Occipital lobe (tissue), 2 donors: ENCODE measurements around the gene GRAMD4. TPM values are rescaled to one million over a fixed set of nuclear protein-coding genes. Genes with fewer than 3 reads are reported as not detected.

ENCODE experiments used
- DNase-seq: peaks from one replicate; lab custom pipeline; 2025; lab: John Stamatoyannopoulos, UW
- total RNA-seq: library from RNA; depleted of rRNA; stranded (reverse); fragments of >200 nt; gene quantifications from one replicate; pipeline ENCODE4 v1.2.3, GENCODE V29; 2014

GRAMD4 gene, protein sequence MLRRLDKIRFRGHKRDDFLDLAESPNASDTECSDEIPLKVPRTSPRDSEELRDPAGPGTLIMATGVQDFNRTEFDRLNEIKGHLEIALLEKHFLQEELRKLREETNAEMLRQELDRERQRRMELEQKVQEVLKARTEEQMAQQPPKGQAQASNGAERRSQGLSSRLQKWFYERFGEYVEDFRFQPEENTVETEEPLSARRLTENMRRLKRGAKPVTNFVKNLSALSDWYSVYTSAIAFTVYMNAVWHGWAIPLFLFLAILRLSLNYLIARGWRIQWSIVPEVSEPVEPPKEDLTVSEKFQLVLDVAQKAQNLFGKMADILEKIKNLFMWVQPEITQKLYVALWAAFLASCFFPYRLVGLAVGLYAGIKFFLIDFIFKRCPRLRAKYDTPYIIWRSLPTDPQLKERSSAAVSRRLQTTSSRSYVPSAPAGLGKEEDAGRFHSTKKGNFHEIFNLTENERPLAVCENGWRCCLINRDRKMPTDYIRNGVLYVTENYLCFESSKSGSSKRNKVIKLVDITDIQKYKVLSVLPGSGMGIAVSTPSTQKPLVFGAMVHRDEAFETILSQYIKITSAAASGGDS
- total RNA-seq: 55.8 TPM

GRCh38 chr22:46619830-46620501 is at the start of gene GRAMD4:
Gene GRAMD4 (plus strand): TSS chr22:46620386. CDS start chr22:46626800, 6,414 bp downstream.
- peak; percentile 42 for DNase-seq

DNA sequence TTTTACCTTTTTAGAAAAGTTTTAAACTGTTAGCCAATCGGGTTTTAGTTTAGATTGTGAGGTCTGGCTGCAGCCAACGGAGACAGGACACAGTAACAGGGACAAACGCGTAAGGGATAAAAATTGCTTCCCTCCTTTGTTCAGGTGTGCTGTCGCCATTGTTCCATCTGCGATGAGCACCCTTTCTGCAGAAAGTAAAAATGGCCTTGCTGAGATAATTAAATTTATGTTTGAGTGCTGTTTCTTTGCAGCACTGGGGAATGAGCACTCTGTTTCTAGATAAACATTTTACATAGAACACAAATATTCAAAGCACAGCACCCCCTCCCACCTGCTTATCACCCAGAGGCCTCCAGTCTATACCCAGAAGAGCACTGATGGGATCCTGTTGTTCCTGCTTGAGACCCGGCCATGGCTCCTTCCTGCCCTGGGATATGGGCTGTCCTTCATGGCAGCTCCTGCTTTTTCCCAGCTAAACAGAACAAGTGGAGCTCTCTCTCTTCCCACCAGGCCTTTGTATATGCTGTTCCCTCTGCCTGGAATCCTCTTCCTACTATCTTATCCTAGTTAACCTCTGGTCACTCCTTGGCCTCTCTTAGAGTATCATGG is 48.4 kb upstream of the GRAMD4 start:
- no peak for DNase-seq

DNA sequence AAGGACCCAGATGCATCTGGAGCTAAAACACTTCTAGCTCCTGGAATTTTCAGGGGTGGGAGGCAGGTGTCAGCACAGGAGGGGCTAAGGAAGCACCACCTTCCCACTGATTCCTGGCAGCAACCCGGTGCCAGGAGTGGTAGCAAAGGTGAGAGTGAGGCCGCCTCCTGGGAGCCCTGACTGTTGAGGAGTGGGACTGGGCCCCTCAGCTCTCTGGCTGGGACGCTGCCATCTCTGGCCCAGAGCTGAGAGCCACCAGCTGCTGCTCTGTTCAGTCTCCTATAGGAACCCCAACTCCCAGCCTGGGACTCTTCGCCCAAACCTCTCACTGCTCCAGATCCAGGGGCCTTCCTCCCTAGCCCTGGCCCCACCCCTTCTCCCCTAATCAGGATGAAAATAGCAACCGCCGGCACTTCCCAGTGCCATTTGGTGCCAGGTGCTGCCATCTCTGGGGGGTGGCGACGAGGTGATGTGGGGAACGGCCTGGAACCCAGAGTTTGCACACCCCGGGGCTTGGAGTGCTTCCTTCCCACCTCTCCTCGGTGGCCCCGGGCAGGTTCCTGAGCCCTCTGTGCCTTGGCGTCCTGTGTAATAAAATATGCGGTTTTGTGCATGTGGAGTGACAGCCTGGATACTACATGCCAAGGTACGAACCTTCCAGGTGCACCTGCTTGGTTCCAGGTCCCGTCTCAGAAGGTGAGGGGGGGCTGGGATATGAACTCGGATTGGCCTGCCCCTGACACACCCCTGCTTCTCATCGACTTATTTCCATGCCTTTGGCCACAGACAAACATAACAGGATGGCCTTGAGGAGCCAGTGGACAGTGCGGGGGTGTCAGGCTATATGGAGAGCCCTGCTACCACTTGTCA is 47.0 kb upstream of the GRAMD4 start:
- DNase-seq: no peak

DNA sequence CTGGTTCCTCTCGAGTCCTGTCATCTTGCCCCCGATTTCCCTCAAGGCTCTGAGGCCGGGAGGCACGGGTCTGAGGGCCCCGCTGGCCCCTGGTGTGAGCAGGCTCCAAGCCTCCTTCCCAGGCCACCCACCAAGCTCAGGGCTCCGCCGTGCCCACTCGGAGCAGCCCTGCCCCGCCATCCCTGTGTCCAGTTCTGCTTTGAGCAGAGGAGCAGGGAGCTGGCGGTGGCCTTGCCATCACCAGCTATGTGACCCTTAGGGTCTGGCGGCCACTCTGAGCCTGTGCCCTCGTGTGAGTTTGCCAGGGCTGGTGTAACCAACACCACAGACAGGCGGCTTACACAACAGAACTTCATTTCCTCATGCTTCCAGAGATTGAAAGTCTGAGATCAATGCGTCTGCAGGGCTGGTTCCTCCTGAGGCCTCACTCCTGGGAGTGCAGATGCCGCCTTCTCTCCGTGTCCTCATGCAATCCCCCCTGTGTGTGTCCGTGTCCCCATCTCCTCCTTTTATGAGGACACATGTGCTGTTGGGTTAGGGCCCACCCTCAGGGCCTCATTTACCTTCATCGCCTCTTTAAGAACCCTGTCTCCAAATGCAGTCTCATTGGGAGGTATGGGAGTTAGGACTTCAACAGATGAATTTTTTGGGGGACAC is 46.3 kb upstream of the GRAMD4 start:
- no peak for DNase-seq

GRCh38 chr22:46574438-46574992 is 45.7 kb upstream of the GRAMD4 start:
- DNase-seq: no peak

DNA sequence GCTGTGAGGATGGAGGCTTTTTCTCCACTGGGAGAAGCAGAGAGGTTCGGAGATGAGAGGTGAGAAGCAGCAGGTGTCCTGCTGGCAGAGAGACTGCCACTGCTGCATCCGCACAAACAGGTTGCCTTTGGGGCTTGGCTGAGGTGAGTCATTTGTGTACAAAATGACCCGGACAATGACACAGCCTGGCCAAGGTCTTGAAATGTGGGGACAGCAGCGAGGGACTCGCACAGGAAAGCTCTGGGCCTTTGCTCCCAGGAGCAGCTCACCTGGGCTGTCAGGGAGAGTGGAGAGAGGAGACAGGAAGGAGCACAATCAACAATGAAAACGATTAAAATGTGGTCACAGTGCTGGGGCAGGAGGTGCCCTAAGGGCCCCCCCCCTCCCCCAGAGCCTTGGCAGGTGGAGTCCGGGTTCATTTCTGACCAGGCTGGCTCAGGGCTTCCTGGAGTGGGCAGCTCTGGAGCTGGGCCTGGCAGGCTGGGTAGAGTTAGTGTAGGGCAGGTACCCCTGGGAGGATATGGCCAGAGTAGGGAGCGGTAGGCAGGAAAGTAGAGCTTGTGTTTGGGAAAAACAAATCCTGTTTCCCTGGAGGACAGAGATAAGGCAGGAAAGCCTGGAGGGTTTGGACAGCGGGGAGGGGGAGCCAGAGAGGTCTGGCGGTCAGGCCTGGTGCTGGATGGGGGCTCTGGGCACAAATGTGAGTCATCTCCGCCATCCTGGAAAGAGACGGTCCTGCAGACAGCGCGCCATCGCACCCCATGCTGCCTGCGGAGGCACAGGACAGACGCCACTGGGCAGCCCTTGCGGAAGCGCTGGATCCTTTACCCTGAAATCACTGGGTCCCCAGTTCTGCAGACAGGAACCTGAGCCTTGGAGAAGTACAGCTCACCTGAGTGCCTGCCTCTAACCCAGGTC is 44.9 kb upstream of the GRAMD4 start:
- DNase-seq: no peak

GRCh38 chr22:46575911-46576555 is 44.2 kb upstream of the GRAMD4 start:
- DNase-seq: no peak

GRCh38 chr22:46576556-46577367 is 43.4 kb upstream of the GRAMD4 start:
- DNase-seq: peak; percentile 66

DNA sequence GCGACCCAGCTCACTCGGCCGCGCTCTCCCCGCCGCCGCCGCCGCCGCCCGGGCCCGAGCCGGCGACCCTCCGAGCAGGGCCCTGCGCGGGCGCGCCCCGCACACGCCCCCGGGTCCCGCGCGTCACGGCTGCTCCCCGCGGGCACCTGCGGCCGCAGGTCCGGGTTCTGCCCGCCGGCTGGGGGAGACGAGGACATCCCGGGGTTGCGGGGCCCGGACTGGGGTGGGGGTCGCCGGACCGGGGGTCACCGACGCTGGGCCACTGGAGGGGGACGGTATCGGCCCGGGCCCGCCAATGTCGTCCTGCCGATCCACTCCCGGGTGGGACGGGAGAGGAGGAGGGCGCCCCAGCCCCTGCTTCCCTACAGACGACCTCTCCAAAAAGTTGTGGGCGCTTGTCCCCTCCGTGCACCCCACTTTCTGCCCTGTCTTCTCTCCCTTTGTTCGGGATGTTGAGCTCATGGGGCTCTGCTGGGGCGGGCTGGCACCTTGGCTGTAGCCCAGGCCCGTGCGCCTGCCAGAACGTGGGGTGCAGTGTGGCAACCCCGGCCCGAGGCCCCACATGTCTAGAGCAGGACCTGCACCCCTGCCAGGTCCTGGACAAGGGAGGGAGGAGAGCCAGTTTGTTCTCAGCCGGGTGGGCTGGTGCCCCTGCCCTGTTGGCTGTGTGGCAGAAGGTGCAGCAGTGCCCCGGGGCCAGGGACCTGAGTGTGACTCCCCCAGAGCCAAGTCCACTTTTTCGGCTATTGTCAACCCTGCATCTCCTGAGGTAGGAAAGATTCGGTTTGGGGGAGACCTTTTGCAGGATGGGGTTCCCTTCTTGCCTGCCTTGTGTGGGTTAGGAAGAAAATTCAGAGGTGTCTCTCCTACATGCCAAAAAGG is 42.6 kb upstream of the GRAMD4 start:
- no peak for DNase-seq

GRCh38 chr22:46578251-46578823 is 41.8 kb upstream of the GRAMD4 start:
- DNase-seq: no peak

GRCh38 chr22:46578824-46579561 is 41.2 kb upstream of the GRAMD4 start:
- no peak for DNase-seq

DNA sequence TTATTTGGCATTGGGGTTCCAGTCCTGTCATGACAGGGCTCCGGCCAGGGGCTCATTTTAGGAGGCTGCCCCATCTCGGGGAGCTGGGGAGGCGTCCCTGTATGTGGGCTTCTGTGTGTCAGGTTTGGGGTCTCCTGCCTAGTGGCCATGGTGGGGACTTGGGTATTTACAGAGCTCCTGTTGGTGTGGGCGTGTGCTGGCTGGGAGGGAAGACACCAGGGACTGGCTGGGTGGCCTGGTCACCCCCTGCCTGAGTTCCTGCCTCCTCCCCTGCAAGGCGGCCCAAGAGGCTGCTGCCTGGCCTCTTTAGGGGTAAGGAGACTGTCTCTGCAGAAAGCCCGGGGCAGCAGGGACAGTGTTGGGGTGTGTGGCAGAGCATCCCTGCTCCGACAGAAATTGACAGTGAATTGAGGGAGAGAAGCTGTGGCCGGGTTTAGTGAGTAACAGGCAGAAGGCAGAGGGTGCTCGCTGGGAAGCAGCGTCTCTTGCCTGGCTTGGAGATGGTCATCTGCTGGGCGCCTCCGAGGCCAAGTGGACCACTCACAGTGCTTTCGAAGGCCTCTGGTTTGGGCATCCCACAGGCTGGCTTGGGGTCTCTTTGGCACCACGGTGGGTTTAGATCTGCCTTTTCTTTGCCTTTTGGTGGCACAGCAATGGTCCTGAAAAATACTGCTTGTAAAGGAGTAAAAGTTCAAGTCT is 40.3 kb upstream of the GRAMD4 start:
- DNase-seq: no peak

DNA sequence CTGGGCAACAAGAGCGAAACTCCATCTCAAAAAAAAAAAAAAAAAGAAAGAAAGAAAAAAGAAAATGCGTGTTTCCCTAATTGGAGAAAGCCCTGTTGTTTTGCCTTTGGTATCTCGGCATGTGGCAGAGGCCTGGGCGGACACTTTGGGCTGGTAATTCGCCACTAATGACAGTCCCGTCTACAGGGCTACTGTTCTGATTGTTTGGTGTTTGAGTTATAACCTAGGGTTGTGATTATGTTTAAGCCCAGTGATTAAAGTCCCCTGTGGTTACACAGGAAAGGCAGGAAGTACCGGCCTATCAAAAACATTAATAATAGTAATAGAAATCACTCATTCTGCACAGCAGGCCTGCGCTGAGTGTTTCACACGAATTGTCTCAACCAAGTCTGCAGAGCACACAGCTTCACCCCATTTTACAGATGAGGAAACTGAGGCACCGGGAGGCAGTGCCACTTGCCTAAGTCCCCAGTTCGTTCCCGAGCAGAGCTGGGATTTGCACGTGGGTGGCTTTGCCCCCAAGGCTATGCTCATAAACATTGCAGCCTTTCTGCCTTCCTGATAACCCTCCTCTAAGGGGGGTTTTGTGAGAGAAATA is 39.1 kb upstream of the GRAMD4 start:
- DNase-seq: no peak

DNA sequence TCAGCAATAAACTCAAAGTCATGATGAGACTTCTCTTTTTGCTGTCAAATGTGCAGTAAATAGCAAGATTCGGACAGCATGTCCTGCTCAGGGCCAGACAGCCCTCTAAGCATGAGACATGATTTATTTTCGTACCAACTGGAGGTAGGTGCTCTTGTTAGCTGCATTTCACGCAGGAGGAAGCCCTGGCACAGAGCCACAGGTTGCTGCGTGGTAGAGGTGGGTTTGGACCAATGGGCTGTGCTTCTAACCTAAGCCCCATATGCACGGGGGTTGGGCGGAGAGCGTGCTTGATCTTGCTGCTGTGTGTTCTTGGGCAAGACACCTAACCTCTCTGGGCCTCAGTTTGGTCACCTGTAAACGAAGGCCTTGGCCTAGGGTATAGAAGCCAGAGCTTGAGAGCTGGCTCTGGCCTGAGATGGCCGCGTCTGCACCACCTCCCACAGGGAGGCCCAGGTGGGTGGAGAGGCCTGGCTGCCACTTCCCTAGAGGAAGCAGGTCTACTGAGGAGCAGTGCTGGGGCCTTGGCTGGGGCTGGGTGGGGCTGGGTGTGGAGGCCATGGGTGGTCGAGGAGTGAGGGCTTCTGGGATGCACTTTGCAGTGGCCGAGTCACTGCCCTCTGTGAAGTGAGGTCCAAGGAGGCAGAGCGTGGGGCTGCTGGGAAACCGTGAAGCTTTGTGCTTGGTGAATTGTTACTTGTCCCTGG is 38.5 kb upstream of the GRAMD4 start:
- DNase-seq: no peak
